Brain microvascular endothelial cell (primary cell): ENCODE measurements around the gene POGZ.

Source experiments
- DNase-seq: peaks from one replicate; pipeline ENCODE4 v3.0.0-alpha.2; 2020
- H3K27ac ChIP-seq: fragments of 250-450 bp; sonication (Bioruptor Pico); 2 replicates; pipeline ENCODE4 v1.5.1; 2020; ENCODE audit warnings: mild to moderate bottlenecking, moderate library complexity
- H3K27me3 ChIP-seq: fragments of 250-450 bp; sonication (Bioruptor Pico); replicated peaks from 2 replicates; pipeline ENCODE4 v1.5.1; 2020; ENCODE audit warnings: mild to moderate bottlenecking
- H3K36me3 ChIP-seq: fragments of 250-450 bp; sonication (Bioruptor Pico); replicated peaks from 2 replicates; pipeline ENCODE4 v1.5.1; 2020; ENCODE audit warnings: mild to moderate bottlenecking
- H3K4me3 ChIP-seq: 2 replicates; pipeline ENCODE4 v1.5.1; 2011; ENCODE audit warnings: low read depth, mild to moderate bottlenecking, control low read depth, low read length, moderate library complexity
- in situ Hi-C: cut with HindIII; loops from 2 replicates; pipeline ENCODE4 v1.10.0; 2017; ENCODE audit warnings: low sequenced_read_pairs, low pct_ligation_motif_present
- TF ChIP-seq, protein P1 (sequence below): IDR thresholded peaks from 2 replicates; pipeline ENCODE4 v1.5.1; 2011; ENCODE audit warnings: low read depth, mild to moderate bottlenecking, moderate library complexity, low read length, control low read depth, inconsistent platforms; ENCODE audit errors: missing control alignments

The POGZ gene

DNA sequence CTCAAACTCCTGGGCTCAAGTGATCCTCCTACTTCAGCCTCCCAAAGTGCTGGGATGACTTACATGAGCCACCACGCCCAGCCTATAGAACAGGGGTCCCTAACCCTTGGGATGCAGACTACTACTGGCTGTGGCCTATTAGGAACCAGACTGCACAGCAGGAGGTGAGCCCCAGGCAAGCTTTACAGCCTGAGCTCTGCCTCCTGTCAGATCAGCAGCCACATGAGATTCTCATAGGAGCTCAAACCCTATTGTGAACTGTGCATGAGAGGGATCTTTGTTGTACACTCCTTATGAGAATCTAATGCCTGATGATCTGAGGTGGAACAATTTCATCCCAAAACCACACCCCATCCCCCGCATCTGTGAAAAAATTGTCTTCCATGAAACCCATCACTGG is 73.3 kb downstream of the POGZ start:
- in situ Hi-C loops = no loop called here

GRCh38 chr1:151384584-151384983 is 74.7 kb downstream of the POGZ start:
- no peak overlapping the region for H3K4me3 ChIP-seq
- no peak overlapping the region for H3K27ac ChIP-seq
- DNase-seq = no peak
- TF ChIP-seq, protein P1, sequence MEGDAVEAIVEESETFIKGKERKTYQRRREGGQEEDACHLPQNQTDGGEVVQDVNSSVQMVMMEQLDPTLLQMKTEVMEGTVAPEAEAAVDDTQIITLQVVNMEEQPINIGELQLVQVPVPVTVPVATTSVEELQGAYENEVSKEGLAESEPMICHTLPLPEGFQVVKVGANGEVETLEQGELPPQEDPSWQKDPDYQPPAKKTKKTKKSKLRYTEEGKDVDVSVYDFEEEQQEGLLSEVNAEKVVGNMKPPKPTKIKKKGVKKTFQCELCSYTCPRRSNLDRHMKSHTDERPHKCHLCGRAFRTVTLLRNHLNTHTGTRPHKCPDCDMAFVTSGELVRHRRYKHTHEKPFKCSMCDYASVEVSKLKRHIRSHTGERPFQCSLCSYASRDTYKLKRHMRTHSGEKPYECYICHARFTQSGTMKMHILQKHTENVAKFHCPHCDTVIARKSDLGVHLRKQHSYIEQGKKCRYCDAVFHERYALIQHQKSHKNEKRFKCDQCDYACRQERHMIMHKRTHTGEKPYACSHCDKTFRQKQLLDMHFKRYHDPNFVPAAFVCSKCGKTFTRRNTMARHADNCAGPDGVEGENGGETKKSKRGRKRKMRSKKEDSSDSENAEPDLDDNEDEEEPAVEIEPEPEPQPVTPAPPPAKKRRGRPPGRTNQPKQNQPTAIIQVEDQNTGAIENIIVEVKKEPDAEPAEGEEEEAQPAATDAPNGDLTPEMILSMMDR = no peak
- H3K36me3 ChIP-seq = no peaks in the 10 kb centered on the region
- in situ Hi-C loops = no loop called here
- H3K27me3 ChIP-seq = no peaks in the 10 kb centered on the region

More for the DNA sequence above, 73.3 kb downstream of the POGZ start:
- Histone ChIP-seq H3K4me3 (no peak overlapping the region), H3K27ac (no peak overlapping the region), H3K36me3 (no peaks in the 10 kb centered on the region), H3K27me3 (no peaks in the 10 kb centered on the region)
- DNase-seq = no peak
- TF ChIP-seq, protein P1 = no peak

DNA sequence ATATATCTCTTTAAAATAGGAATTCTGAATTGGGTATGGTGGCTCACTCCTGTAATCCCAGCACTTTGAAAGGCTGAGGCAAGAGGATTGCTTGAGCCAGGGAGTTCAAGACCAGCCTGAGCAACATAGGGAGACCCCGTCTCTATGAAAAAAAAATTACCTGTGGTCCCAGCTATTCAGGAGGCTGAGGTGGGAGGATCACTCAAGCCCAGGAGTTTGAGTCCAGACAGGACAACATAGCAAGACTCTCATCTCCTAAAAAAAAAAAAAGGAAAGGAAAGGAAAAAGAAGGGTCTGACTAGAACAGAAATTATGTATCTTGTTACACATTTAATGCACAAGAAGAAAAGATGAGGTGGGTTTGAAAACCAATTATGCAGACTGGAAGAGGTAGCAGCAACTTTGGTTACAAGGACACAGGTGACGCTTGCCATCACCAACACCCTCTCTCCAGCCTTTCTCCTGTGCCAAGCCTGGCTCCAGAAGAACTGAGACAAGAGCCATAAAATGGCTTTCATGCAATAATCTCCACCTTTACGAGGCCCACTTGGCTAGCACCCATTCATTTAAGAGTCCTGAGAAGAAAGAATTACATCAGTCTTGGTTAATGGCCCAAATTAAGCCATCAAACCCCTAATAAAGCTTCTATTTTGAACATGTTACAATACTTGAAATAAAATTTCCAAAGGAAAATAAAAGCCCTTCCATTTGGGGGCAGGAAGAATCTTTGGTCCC is 82.0 kb downstream of the POGZ start:
- H3K27me3 ChIP-seq = no peaks in the 10 kb centered on the region
- TF ChIP-seq, protein P1 = no peak
- DNase-seq = no peak
- no peak overlapping the region for H3K27ac ChIP-seq
- no peak overlapping the region for H3K4me3 ChIP-seq
- in situ Hi-C loops = no loop called here
- H3K36me3 ChIP-seq = no peaks in the 10 kb centered on the region

- Histone ChIP-seq H3K36me3 (no peaks in the 10 kb centered on the region), H3K27ac (no peak overlapping the region), H3K27me3 (no peaks in the 10 kb centered on the region), H3K4me3 (no peak overlapping the region)
- DNase-seq = no peak
- TF ChIP-seq, protein P1 = no peak
- in situ Hi-C loops = no loop called here
These were observed 86.1 kb downstream of the POGZ start for GRCh38 chr1:151373196-151373595.

DNA sequence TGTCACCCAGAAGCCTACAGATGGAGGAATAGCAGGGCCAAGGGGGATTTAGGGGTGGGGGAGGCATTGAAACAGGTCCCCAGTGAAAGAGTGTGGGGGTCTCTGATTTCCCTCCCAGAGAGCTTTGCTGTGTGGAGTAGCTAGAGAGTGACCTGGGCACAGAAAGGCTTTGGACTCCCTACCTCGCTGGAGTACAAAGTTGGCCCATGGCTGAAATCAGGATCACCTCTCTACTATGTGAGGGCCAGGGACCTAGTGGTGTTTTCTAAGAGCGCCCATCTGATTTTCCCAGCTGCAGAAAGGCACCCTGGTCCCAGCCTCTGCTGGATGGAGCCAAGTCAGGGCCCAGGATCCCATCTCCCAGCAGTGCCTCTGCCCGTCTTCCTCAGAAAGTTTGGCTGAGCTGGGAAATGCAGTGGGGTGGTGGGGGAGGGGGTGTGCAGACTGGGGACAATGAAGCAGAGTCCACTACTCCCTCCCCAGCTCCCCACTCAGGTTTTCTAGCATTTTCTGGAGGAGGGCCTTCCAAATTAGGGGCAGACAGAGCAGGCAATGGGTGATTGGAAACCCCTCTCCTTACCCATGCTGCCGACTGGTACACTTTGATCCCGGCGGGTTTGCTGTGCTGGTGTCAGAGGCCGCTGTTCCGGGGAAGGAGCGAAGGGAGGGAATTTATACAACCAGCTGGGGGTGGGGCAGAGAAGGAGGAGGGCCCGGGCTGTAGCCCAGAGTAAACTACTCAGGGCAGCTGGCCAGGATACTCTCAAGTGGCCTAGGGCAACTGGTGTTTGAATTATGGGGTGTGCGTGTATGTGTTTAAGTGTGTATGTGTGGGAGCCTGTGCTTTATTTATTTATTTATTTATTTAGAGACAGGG is 87.0 kb downstream of the POGZ start, which contains the start of gene SELENBP1:
SELENBP1 (minus strand) TSS at position 648 of the 877 bp plus-strand sequence; CDS start at position 584, 64 bp downstream.
- Histone ChIP-seq H3K4me3 (peak within 1 kb of the TSS; percentile 43), H3K27ac (no peak within 1 kb of the TSS), H3K27me3 (no peaks in the 10 kb centered on the region), H3K36me3 (no peaks in the 10 kb centered on the region)
- DNase-seq = peak; percentile 37
- TF ChIP-seq, protein P1 = no peak
- in situ Hi-C loops = no loop called here
